ENCODE measurements around the gene RNPEPL1. TPM values are rescaled to one million over a fixed set of nuclear protein-coding genes. Genes with fewer than 3 reads are reported as not detected.

RNPEPL1 gene
- total and polyA plus RNA-seq, 2 experiments from 2014 or later: 6.0 to 21.0 TPM

DNA sequence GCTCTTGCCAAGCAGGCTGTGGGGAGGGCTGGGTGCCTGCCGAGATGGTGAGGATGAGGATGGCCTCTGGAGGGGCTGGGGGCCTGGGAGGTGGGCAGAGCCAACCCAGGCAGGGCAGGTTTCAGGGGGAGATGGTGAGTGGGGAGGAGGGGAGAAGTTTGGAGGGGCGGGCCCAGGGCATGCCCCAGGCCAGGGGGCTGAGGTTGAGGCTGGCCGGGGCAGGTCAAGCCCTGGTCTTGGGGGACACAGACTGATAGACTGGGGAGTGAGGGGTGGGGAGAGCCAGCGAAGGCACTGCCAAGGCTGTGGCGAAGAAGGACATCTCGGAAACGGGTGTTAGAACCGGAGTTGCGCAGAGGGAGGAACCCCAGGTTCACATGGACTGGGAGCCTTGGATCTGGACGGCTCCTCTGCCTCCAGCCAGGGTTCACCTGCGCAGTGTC lies 30.9 kb downstream of the RNPEPL1 start:
- no peak overlapping the region for H2AFZ ChIP-seq
- H3K9me2 ChIP-seq (ENCODE audit: insufficient read depth): no peaks in the 10 kb centered on the region
- Mint-ChIP-seq H3K36me3 (ENCODE audit: low read depth) (peaks cover 2% of the 10 kb centered on the region; the same call in 1 of the 3 replicates), H3K9me3 (no peaks in the 10 kb centered on the region), H3K4me1 (no peaks in the 10 kb centered on the region; the same call in 2 of the 3 replicates), H3K27me3 (ENCODE audit: insufficient read depth, low read depth, poor library complexity) (peaks cover 3% of the 10 kb centered on the region), H3K4me3 (no peak overlapping the region), H3K27ac (no peak overlapping the region)
- ATAC-seq (no peak), DNase-seq (ENCODE audit: low spot score) (no peak)
- H3K79me2 ChIP-seq (replicated peaks; ENCODE audit: insufficient read depth): no peaks in the 10 kb centered on the region
- TF ChIP-seq CREB1 (CRISPR knock-in tag; IDR thresholded peaks at IDR 0.05; ENCODE audit: low read depth): no peak
- TF ChIP-seq POLR2AphosphoS5 (IDR thresholded peaks at IDR 0.05; ENCODE audit: low read depth): no peak
- TF ChIP-seq, protein P1, sequence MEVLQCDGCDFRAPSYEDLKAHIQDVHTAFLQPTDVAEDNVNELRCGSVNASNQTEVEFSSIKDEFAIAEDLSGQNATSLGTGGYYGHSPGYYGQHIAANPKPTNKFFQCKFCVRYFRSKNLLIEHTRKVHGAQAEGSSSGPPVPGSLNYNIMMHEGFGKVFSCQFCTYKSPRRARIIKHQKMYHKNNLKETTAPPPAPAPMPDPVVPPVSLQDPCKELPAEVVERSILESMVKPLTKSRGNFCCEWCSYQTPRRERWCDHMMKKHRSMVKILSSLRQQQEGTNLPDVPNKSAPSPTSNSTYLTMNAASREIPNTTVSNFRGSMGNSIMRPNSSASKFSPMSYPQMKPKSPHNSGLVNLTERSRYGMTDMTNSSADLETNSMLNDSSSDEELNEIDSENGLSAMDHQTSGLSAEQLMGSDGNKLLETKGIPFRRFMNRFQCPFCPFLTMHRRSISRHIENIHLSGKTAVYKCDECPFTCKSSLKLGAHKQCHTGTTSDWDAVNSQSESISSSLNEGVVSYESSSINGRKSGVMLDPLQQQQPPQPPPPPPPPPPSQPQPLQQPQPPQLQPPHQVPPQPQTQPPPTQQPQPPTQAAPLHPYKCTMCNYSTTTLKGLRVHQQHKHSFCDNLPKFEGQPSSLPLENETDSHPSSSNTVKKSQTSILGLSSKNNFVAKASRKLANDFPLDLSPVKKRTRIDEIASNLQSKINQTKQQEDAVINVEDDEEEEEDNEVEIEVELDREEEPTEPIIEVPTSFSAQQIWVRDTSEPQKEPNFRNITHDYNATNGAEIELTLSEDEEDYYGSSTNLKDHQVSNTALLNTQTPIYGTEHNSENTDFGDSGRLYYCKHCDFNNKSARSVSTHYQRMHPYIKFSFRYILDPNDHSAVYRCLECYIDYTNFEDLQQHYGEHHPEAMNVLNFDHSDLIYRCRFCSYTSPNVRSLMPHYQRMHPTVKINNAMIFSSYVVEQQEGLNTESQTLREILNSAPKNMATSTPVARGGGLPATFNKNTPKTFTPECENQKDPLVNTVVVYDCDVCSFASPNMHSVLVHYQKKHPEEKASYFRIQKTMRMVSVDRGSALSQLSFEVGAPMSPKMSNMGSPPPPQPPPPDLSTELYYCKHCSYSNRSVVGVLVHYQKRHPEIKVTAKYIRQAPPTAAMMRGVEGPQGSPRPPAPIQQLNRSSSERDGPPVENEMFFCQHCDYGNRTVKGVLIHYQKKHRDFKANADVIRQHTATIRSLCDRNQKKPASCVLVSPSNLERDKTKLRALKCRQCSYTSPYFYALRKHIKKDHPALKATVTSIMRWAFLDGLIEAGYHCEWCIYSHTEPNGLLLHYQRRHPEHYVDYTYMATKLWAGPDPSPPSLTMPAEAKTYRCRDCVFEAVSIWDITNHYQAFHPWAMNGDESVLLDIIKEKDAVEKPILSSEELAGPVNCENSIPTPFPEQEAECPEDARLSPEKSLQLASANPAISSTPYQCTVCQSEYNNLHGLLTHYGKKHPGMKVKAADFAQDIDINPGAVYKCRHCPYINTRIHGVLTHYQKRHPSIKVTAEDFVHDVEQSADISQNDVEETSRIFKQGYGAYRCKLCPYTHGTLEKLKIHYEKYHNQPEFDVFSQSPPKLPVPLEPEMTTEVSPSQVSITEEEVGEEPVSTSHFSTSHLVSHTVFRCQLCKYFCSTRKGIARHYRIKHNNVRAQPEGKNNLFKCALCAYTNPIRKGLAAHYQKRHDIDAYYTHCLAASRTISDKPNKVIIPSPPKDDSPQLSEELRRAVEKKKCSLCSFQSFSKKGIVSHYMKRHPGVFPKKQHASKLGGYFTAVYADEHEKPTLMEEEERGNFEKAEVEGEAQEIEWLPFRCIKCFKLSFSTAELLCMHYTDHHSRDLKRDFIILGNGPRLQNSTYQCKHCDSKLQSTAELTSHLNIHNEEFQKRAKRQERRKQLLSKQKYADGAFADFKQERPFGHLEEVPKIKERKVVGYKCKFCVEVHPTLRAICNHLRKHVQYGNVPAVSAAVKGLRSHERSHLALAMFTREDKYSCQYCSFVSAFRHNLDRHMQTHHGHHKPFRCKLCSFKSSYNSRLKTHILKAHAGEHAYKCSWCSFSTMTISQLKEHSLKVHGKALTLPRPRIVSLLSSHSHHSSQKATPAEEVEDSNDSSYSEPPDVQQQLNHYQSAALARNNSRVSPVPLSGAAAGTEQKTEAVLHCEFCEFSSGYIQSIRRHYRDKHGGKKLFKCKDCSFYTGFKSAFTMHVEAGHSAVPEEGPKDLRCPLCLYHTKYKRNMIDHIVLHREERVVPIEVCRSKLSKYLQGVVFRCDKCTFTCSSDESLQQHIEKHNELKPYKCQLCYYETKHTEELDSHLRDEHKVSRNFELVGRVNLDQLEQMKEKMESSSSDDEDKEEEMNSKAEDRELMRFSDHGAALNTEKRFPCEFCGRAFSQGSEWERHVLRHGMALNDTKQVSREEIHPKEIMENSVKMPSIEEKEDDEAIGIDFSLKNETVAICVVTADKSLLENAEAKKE (CRISPR knock-in tag; IDR thresholded peaks at IDR 0.05): no peak
- no peak for TF ChIP-seq ZNF331 (CRISPR knock-in tag; IDR thresholded peaks at IDR 0.05; ENCODE audit: low read depth)
- no peak for TF ChIP-seq STAT1 (IDR thresholded peaks at IDR 0.05; ENCODE audit: unreplicated experiment)
- no peak for TF ChIP-seq EZH2 (IDR thresholded peaks at IDR 0.05; ENCODE audit: low read depth, unreplicated experiment)
- TF ChIP-seq, protein P2, sequence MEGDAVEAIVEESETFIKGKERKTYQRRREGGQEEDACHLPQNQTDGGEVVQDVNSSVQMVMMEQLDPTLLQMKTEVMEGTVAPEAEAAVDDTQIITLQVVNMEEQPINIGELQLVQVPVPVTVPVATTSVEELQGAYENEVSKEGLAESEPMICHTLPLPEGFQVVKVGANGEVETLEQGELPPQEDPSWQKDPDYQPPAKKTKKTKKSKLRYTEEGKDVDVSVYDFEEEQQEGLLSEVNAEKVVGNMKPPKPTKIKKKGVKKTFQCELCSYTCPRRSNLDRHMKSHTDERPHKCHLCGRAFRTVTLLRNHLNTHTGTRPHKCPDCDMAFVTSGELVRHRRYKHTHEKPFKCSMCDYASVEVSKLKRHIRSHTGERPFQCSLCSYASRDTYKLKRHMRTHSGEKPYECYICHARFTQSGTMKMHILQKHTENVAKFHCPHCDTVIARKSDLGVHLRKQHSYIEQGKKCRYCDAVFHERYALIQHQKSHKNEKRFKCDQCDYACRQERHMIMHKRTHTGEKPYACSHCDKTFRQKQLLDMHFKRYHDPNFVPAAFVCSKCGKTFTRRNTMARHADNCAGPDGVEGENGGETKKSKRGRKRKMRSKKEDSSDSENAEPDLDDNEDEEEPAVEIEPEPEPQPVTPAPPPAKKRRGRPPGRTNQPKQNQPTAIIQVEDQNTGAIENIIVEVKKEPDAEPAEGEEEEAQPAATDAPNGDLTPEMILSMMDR (conservative IDR thresholded peaks at IDR 0.05; ENCODE audit: low read depth in 2 of 2): no peak
- TF ChIP-seq ZNF114 (CRISPR knock-in tag; IDR thresholded peaks at IDR 0.05): no peak
- TF ChIP-seq, protein P3, sequence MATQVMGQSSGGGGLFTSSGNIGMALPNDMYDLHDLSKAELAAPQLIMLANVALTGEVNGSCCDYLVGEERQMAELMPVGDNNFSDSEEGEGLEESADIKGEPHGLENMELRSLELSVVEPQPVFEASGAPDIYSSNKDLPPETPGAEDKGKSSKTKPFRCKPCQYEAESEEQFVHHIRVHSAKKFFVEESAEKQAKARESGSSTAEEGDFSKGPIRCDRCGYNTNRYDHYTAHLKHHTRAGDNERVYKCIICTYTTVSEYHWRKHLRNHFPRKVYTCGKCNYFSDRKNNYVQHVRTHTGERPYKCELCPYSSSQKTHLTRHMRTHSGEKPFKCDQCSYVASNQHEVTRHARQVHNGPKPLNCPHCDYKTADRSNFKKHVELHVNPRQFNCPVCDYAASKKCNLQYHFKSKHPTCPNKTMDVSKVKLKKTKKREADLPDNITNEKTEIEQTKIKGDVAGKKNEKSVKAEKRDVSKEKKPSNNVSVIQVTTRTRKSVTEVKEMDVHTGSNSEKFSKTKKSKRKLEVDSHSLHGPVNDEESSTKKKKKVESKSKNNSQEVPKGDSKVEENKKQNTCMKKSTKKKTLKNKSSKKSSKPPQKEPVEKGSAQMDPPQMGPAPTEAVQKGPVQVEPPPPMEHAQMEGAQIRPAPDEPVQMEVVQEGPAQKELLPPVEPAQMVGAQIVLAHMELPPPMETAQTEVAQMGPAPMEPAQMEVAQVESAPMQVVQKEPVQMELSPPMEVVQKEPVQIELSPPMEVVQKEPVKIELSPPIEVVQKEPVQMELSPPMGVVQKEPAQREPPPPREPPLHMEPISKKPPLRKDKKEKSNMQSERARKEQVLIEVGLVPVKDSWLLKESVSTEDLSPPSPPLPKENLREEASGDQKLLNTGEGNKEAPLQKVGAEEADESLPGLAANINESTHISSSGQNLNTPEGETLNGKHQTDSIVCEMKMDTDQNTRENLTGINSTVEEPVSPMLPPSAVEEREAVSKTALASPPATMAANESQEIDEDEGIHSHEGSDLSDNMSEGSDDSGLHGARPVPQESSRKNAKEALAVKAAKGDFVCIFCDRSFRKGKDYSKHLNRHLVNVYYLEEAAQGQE (IDR thresholded peaks at IDR 0.05; ENCODE audit: unreplicated experiment): no peak
- no peak for TF ChIP-seq EZH2phosphoT487 (IDR thresholded peaks at IDR 0.05; ENCODE audit: unreplicated experiment)
- TF ChIP-seq NANOG (IDR thresholded peaks at IDR 0.05; ENCODE audit: borderline replicate concordance): no peak
- TF ChIP-seq, protein P4, sequence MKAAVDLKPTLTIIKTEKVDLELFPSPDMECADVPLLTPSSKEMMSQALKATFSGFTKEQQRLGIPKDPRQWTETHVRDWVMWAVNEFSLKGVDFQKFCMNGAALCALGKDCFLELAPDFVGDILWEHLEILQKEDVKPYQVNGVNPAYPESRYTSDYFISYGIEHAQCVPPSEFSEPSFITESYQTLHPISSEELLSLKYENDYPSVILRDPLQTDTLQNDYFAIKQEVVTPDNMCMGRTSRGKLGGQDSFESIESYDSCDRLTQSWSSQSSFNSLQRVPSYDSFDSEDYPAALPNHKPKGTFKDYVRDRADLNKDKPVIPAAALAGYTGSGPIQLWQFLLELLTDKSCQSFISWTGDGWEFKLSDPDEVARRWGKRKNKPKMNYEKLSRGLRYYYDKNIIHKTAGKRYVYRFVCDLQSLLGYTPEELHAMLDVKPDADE (IDR thresholded peaks at IDR 0.05): no peak
- TF ChIP-seq JUNB (IDR thresholded peaks at IDR 0.05; ENCODE audit: unreplicated experiment): no peak
- no peaks in the 10 kb centered on the region for H3K36me3 ChIP-seq (ENCODE audit: insufficient read depth)
- H3K27ac ChIP-seq (ENCODE audit: low read depth): no peak overlapping the region
- H3K4me1 ChIP-seq (ENCODE audit: insufficient read depth): no peaks in the 10 kb centered on the region
- H3K27me3 ChIP-seq (ENCODE audit: insufficient read depth): no peaks in the 10 kb centered on the region
- H3F3A ChIP-seq (replicated peaks; ENCODE audit: low read depth): no peaks in the 10 kb centered on the region
- no peak overlapping the region for H3K4me3 ChIP-seq
- H4K20me1 ChIP-seq (replicated peaks; ENCODE audit: insufficient read depth): no peaks in the 10 kb centered on the region; the same call in none of the 2 replicates
- no peak overlapping the region for H3K4me2 ChIP-seq
